H9 (cell line): Measurements from ENCODE around the gene RMDN2. TPM values are rescaled to one million over a fixed set of nuclear protein-coding genes. Genes with fewer than 3 reads are reported as not detected.
A peak's percentile ranks its signal among the peaks of the same experiment; 100 is the strongest.
"Not testable (repeated sequence)": the region's sequence is repeated elsewhere in the genome, so short reads cannot be mapped to it uniquely, and the experiment has no call there.

Source experiments
- DNase-seq: peaks from one replicate; pipeline ENCODE4 v3.0.0-alpha.2; 2017
- H2AFZ ChIP-seq: one replicate; pipeline ENCODE4 v1.6.1; 2013; ENCODE audit warnings: mild to moderate bottlenecking, low read length, control low read depth, moderate library complexity
- H2AK5ac ChIP-seq: 2 replicates; pipeline ENCODE4 v1.6.1; 2013; ENCODE audit warnings: low read length, control low read depth, mixed read lengths; ENCODE audit not compliant: insufficient read length
- H2BK120ac ChIP-seq: one replicate; pipeline ENCODE4 v1.6.1; 2013; ENCODE audit warnings: low read depth, mild to moderate bottlenecking, low read length, control low read depth, inconsistent platforms; ENCODE audit not compliant: poor library complexity, severe bottlenecking
- H2BK12ac ChIP-seq: 2 replicates; pipeline ENCODE4 v1.6.1; 2013; ENCODE audit warnings: low read length, control low read depth, mixed read lengths, low read depth; ENCODE audit not compliant: insufficient read length
- H2BK15ac ChIP-seq: 2 replicates; pipeline ENCODE4 v1.6.1; 2013; ENCODE audit warnings: low read depth, low read length, control low read depth
- H2BK20ac ChIP-seq: one replicate; pipeline ENCODE4 v1.6.1; 2013; ENCODE audit warnings: low read depth, mild to moderate bottlenecking, low read length, control low read depth, inconsistent platforms; ENCODE audit not compliant: poor library complexity, severe bottlenecking
- H2BK5ac ChIP-seq: 2 replicates; pipeline ENCODE4 v1.6.1; 2013; ENCODE audit warnings: low read length, control low read depth, mixed read lengths; ENCODE audit not compliant: insufficient read length
- H3K14ac ChIP-seq: 2 replicates; pipeline ENCODE4 v1.6.1; 2013; ENCODE audit warnings: low read length, control low read depth; ENCODE audit not compliant: insufficient read depth
- H3K18ac ChIP-seq: 2 replicates; pipeline ENCODE4 v1.6.1; 2013; ENCODE audit warnings: low read depth, mild to moderate bottlenecking, mixed read lengths, low read length, control low read depth; ENCODE audit not compliant: insufficient read length
- H3K23ac ChIP-seq: 2 replicates; pipeline ENCODE4 v1.6.1; 2013; ENCODE audit warnings: low read length, control low read depth, mixed read lengths, low read depth; ENCODE audit not compliant: insufficient read length
- H3K23me2 ChIP-seq: 2 replicates; pipeline ENCODE4 v1.6.1; 2013; ENCODE audit warnings: low read depth, mild to moderate bottlenecking, mixed read lengths, low read length, control low read depth; ENCODE audit not compliant: insufficient read length, poor library complexity, severe bottlenecking
- H3K27ac ChIP-seq: 2 replicates; pipeline ENCODE4 v1.5.1; 2013; ENCODE audit warnings: low read length, control low read depth, mixed read lengths, low read depth; ENCODE audit not compliant: insufficient read length
- H3K27me3 ChIP-seq: 2 replicates; pipeline ENCODE4 v1.6.1; 2013; ENCODE audit warnings: low read length, control low read depth, inconsistent platforms; ENCODE audit not compliant: insufficient read depth
- H3K4ac ChIP-seq: 2 replicates; pipeline ENCODE4 v1.6.1; 2013; ENCODE audit warnings: low read depth, mild to moderate bottlenecking, control low read depth, inconsistent platforms, low read length, moderate library complexity
- H3K4me1 ChIP-seq: 2 replicates; pipeline ENCODE4 v1.6.1; 2013; ENCODE audit warnings: low read length, control low read depth, inconsistent platforms; ENCODE audit not compliant: insufficient read depth
- H3K4me2 ChIP-seq: 2 replicates; pipeline ENCODE4 v1.6.1; 2013; ENCODE audit warnings: low read length, control low read depth, mixed read lengths; ENCODE audit not compliant: insufficient read length, insufficient read depth
- H3K56ac ChIP-seq: 2 replicates; pipeline ENCODE4 v1.6.1; 2013; ENCODE audit warnings: low read depth, mild to moderate bottlenecking, mixed read lengths, low read length, control low read depth; ENCODE audit not compliant: insufficient read length
- H3K79me1 ChIP-seq: 2 replicates; pipeline ENCODE4 v1.6.1; 2013; ENCODE audit warnings: low read depth, mild to moderate bottlenecking, moderate library complexity, low read length, control low read depth, inconsistent platforms; ENCODE audit not compliant: insufficient read depth, poor library complexity, severe bottlenecking
- H3K79me2 ChIP-seq: 2 replicates; pipeline ENCODE4 v1.6.1; 2013; ENCODE audit warnings: low read length, control low read depth, inconsistent platforms; ENCODE audit not compliant: insufficient read depth
- H3K9ac ChIP-seq: 2 replicates; pipeline ENCODE4 v1.6.1; 2013; ENCODE audit warnings: low read length, control low read depth, mixed read lengths; ENCODE audit not compliant: insufficient read length; ENCODE audit errors: extremely low read depth
- H3K9me3 ChIP-seq: one replicate; pipeline ENCODE4 v1.6.1; 2013; ENCODE audit warnings: low read depth, low read length, inconsistent platforms; ENCODE audit not compliant: control insufficient read depth
- H3T11ph ChIP-seq: one replicate; pipeline ENCODE4 v1.6.1; 2013; ENCODE audit warnings: mild to moderate bottlenecking, low read length, control low read depth, inconsistent platforms
- H4K20me1 ChIP-seq: one replicate; pipeline ENCODE4 v1.6.1; 2013; ENCODE audit not compliant: control insufficient read depth, insufficient read length, insufficient read depth
- H4K5ac ChIP-seq: 2 replicates; pipeline ENCODE4 v1.6.1; 2013; ENCODE audit warnings: low read depth, mild to moderate bottlenecking, mixed read lengths, low read length, control low read depth; ENCODE audit not compliant: insufficient read length
- H4K8ac ChIP-seq: replicated peaks from 2 replicates; pipeline ENCODE4 v1.6.1; 2013; ENCODE audit warnings: low read length, control low read depth, mixed read lengths, low read depth; ENCODE audit not compliant: insufficient read length
- H4K91ac ChIP-seq: 2 replicates; pipeline ENCODE4 v1.6.1; 2013; ENCODE audit warnings: low read depth, mild to moderate bottlenecking, moderate library complexity, mixed read lengths, low read length, control low read depth; ENCODE audit not compliant: insufficient read length
- H3K27ac Mint-ChIP-seq, 3 experiments: 2 replicates in 2 of 3; 3 replicates in 1 of 3; pipeline ENCODE4 v1.8.0; 2020 to 2021; ENCODE audit warnings: mixed read lengths in 3 of 3, mild to moderate bottlenecking in 1 of 3, moderate library complexity in 1 of 3
- H3K27me3 Mint-ChIP-seq: 2 replicates; pipeline ENCODE4 v1.8.0; 2021; ENCODE audit warnings: low read depth, mild to moderate bottlenecking, moderate library complexity, mixed read lengths
- H3K36me3 Mint-ChIP-seq, 3 experiments: 2 replicates in 2 of 3; 3 replicates in 1 of 3; pipeline ENCODE4 v1.8.0; 2020 to 2021; ENCODE audit warnings: low read depth in 3 of 3, mixed read lengths in 3 of 3; ENCODE audit not compliant: insufficient read depth in 1 of 3
- H3K4me1 Mint-ChIP-seq, 2 experiments: 2 replicates each; pipeline ENCODE4 v1.8.0; 2020; ENCODE audit warnings: mixed read lengths in 2 of 2
- H3K4me3 Mint-ChIP-seq, 2 experiments: 2 replicates in 1 of 2; 3 replicates in 1 of 2; pipeline ENCODE4 v1.8.0; 2020 to 2021; ENCODE audit warnings: mild to moderate bottlenecking in 2 of 2, mixed read lengths in 2 of 2, moderate library complexity in 1 of 2
- H3K9me3 Mint-ChIP-seq, 2 experiments: 2 replicates in 1 of 2; 3 replicates in 1 of 2; pipeline ENCODE4 v1.8.0; 2020; ENCODE audit warnings: mild to moderate bottlenecking in 2 of 2, mixed read lengths in 2 of 2, moderate library complexity in 1 of 2
- WGBS: extraction: QIAGEN DNeasy Blood & Tissue Kit; methylation state at CpG from one replicate; pipeline ENCODE4 v1.1.7; 2013; ENCODE audit warnings: missing lambda C conversion rate, low lambda C conversion rate, mixed read lengths; ENCODE audit not compliant: insufficient read length; ENCODE audit errors: extremely low coverage; 5-methylcytosine and 5-hydroxymethylcytosine counted together
- total RNA-seq: library from RNA; stranded (reverse); gene quantifications from 2 replicates; pipeline ENCODE4 v1.2.1, GENCODE V29; 2021

RMDN2 gene
- total RNA-seq, 1 experiment from 2014 or later = 2.8 TPM

DNA sequence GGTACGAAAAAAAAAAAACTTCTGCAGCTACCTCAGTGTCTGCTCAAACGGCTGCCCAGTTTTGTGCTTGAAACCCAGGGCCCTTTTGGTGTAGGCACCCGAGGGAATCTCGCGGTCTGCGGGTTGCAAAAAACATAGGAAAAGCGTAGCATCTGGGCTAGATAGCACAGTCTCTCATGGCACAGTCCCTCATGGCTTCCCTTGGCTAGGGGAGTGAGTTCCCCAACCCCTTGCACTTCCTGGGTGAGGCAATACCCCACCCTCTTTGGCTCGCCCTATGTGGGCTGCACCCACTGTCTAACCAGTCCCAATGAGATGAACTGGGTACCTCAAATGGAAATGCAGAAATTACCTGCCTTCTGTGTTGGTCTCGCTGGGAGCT is 37.6 kb downstream of the RMDN2 start:
- WGBS = no CpG with 5 or more reads among the region's 9 CpGs
- not testable (repeated sequence) for H3K56ac ChIP-seq, H3K4me3 Mint-ChIP-seq, H2BK15ac ChIP-seq, H4K91ac ChIP-seq, H2BK20ac ChIP-seq, H3K23ac ChIP-seq, H2BK5ac ChIP-seq, H3K79me2 ChIP-seq, H3K4me2 ChIP-seq, H3K27me3 Mint-ChIP-seq, H3K9ac ChIP-seq, H3K4me1 ChIP-seq, H3K9me3 ChIP-seq, DNase-seq, H3K4ac ChIP-seq, H4K20me1 ChIP-seq, H3T11ph ChIP-seq, H2BK12ac ChIP-seq, H3K79me1 ChIP-seq, H3K27ac ChIP-seq, H3K27me3 ChIP-seq, H2AK5ac ChIP-seq, H4K5ac ChIP-seq, H2BK120ac ChIP-seq, H3K18ac ChIP-seq, H4K8ac ChIP-seq, H2AFZ ChIP-seq, H3K23me2 ChIP-seq, H3K14ac ChIP-seq
- Mint-ChIP-seq H3K9me3 (peaks cover 44% of the 10 kb centered on the region in 2 experiments), H3K4me1 (peaks cover 5 to 11% of the 10 kb centered on the region in 2 experiments), H3K36me3 (peaks cover 12 to 66% (median 26%) of the 10 kb centered on the region in 3 experiments), H3K27ac (peak overlapping the region in 1 of 3 experiments; percentile 85; a peak in 2 of 7 replicates)

DNA sequence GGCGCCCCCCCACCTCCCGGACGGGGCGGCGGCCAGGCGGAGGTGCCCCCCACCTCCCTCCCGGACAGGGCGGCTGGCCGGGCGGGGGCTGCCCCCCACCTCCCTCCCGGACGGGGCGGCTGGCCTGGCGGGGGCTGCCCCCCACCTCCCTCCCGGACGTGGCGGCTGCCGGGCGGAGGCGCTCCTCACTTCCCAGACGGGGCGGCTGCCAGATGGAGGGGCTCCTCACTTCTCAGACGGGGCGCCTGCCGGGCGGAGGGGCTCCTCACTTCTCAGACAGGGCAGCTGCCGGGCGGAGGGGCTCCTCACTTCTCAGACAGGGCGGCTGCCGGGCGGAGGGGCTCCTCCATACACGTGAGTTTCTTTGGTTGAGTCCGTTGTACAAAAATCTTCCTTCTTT is 38.8 kb downstream of the RMDN2 start:
- H4K91ac ChIP-seq, H3K27me3 Mint-ChIP-seq, H3K79me2 ChIP-seq, H3K56ac ChIP-seq, H3K4me1 ChIP-seq, H3K27me3 ChIP-seq, H3K79me1 ChIP-seq, H2BK20ac ChIP-seq, H3T11ph ChIP-seq, H3K27ac ChIP-seq, H2BK5ac ChIP-seq, H2AK5ac ChIP-seq, H4K20me1 ChIP-seq, H3K18ac ChIP-seq, H2BK15ac ChIP-seq, H3K4me3 Mint-ChIP-seq, H3K27ac Mint-ChIP-seq, H3K9me3 ChIP-seq, H4K8ac ChIP-seq, H3K23ac ChIP-seq, H3K23me2 ChIP-seq, H3K14ac ChIP-seq, H2BK12ac ChIP-seq, H3K4me2 ChIP-seq, DNase-seq, H4K5ac ChIP-seq, H3K4ac ChIP-seq, H2AFZ ChIP-seq, H2BK120ac ChIP-seq, H3K9ac ChIP-seq: not testable (repeated sequence)
- no CpG with 5 or more reads among the region's 33 CpGs for WGBS
- peaks cover 9 to 18% of the 10 kb centered on the region in 2 experiments for H3K4me1 Mint-ChIP-seq
- peaks cover 12 to 58% (median 22%) of the 10 kb centered on the region in 3 experiments for H3K36me3 Mint-ChIP-seq
- peaks cover 35 to 37% of the 10 kb centered on the region in 2 experiments for H3K9me3 Mint-ChIP-seq
